Hepatocyte (in vitro differentiated cells): ENCODE measurements around the gene ZNF664. TPM values are rescaled to one million over a fixed set of nuclear protein-coding genes. Genes with fewer than 3 reads are reported as not detected.

Experiments
- DNase-seq: peaks from one replicate; pipeline ENCODE4 v3.0.0-alpha.2; 2016; ENCODE audit warnings: low spot score
- H2AFZ ChIP-seq: fragments of 200-600 bp; sonication (generic); 2 replicates; pipeline ENCODE4 v1.6.0; 2016; ENCODE audit warnings: antibody characterized with exemption, mild to moderate bottlenecking
- H3K27ac ChIP-seq: fragments of 200-600 bp; sonication (generic); 2 replicates; pipeline ENCODE4 v1.5.1; 2016; ENCODE audit warnings: mild to moderate bottlenecking
- H3K27me3 ChIP-seq: fragments of 200-600 bp; sonication (generic); 2 replicates; pipeline ENCODE4 v1.6.1; 2016
- H3K36me3 ChIP-seq: fragments of 200-600 bp; sonication (generic); replicated peaks from 2 replicates; pipeline ENCODE4 v1.5.1; 2016; ENCODE audit warnings: low read depth; ENCODE audit not compliant: insufficient read depth
- H3K4me1 ChIP-seq: fragments of 200-600 bp; sonication (generic); 2 replicates; pipeline ENCODE4 v1.5.1; 2016; ENCODE audit warnings: mild to moderate bottlenecking, moderate library complexity; ENCODE audit not compliant: insufficient read depth
- H3K4me2 ChIP-seq: fragments of 200-600 bp; sonication (generic); 2 replicates; pipeline ENCODE4 v1.6.0; 2016
- H3K4me3 ChIP-seq: fragments of 200-600 bp; sonication (generic); 2 replicates; pipeline ENCODE4 v1.5.1; 2016; ENCODE audit warnings: mild to moderate bottlenecking
- H3K79me2 ChIP-seq: fragments of 200-600 bp; sonication (generic); 2 replicates; pipeline ENCODE4 v1.6.0; 2017; ENCODE audit warnings: mild to moderate bottlenecking
- H3K9me2 ChIP-seq: fragments of 200-600 bp; sonication (generic); replicated peaks from 2 replicates; pipeline ENCODE4 v1.6.0; 2017; ENCODE audit warnings: mild to moderate bottlenecking; ENCODE audit not compliant: insufficient read depth
- H3K9me3 ChIP-seq: fragments of 200-600 bp; sonication (generic); 2 replicates; pipeline ENCODE4 v1.5.1; 2016; ENCODE audit warnings: low read depth, mild to moderate bottlenecking
- H4K20me1 ChIP-seq: fragments of 200-600 bp; sonication (generic); 2 replicates; pipeline ENCODE4 v1.6.0; 2016; ENCODE audit warnings: mild to moderate bottlenecking; ENCODE audit not compliant: insufficient read depth, poor library complexity, severe bottlenecking
- EZH2 ChIP-seq: fragments of 200-600 bp; sonication (generic); IDR thresholded peaks from 2 replicates; pipeline ENCODE4 v1.6.1; 2016; ENCODE audit warnings: antibody characterized with exemption, mild to moderate bottlenecking, borderline replicate concordance
- EZH2phosphoT487 ChIP-seq: fragments of 200-600 bp; sonication (generic); IDR thresholded peaks from one replicate; pipeline ENCODE4 v1.6.1; 2018; ENCODE audit warnings: antibody characterized with exemption, mild to moderate bottlenecking, low read depth, moderate library complexity; ENCODE audit not compliant: unreplicated experiment, severe bottlenecking
- WGBS: methylation state at CpG from one replicate; pipeline ENCODE4 v1.1.6; 2016; ENCODE audit warnings: low lambda C conversion rate; ENCODE audit errors: missing lambda C conversion rate; 5-methylcytosine and 5-hydroxymethylcytosine counted together
- polyA plus RNA-seq: library from polyadenylated mRNA; unstranded; fragments of >200 nt; fragmentation: Nextera tagmentation; extraction: Ambion mirVana; gene quantifications from 2 replicates; pipeline ENCODE4 v1.2.1, GENCODE V29; 2016
- total RNA-seq: library from RNA; depleted of rRNA; stranded (reverse); fragments of >200 nt; gene quantifications from 2 replicates; pipeline ENCODE4 v1.2.3, GENCODE V29; 2014
- TF ChIP-seq, protein P1 (sequence below): fragments of 200-600 bp; sonication (generic); IDR thresholded peaks from 2 replicates; pipeline ENCODE4 v1.5.1; 2016; ENCODE audit warnings: antibody characterized with exemption, mild to moderate bottlenecking; ENCODE audit not compliant: poor library complexity

Gene ZNF664
- total and polyA plus RNA-seq, 2 experiments from 2014 or later = 17.6 to 80.4 TPM

DNA sequence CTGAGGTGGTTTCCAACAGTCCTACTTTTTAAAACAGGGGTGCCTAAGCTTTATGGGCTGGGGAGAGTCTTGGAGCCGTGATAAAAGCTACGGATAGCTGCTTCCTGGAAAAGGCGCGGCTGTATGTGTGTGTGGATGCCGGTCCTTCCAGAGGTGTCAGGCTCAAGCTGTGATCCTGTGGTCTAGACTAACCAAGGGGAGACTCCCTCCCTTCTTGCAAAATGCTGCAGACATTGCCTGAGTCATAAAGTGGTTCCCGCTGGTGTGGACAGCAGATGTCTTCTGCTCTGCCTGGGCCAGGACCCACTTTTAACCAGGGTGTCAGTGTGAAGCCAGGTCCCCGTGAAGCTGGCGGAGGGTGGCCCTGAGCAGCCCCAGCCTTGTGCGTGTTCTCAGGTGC is 38.2 kb upstream of the ZNF664 start:
- H3K9me2 ChIP-seq = no peaks in the 10 kb centered on the region
- H3K9me3 ChIP-seq = no peaks in the 10 kb centered on the region
- H3K4me1 ChIP-seq = no peaks in the 10 kb centered on the region
- H3K79me2 ChIP-seq = no peaks in the 10 kb centered on the region
- H2AFZ ChIP-seq = no peak overlapping the region
- H3K27ac ChIP-seq = no peak overlapping the region
- H3K36me3 ChIP-seq = no peaks in the 10 kb centered on the region
- no peak for DNase-seq
- no peaks in the 10 kb centered on the region for H4K20me1 ChIP-seq
- TF ChIP-seq EZH2phosphoT487 = no peak
- TF ChIP-seq, protein P1, sequence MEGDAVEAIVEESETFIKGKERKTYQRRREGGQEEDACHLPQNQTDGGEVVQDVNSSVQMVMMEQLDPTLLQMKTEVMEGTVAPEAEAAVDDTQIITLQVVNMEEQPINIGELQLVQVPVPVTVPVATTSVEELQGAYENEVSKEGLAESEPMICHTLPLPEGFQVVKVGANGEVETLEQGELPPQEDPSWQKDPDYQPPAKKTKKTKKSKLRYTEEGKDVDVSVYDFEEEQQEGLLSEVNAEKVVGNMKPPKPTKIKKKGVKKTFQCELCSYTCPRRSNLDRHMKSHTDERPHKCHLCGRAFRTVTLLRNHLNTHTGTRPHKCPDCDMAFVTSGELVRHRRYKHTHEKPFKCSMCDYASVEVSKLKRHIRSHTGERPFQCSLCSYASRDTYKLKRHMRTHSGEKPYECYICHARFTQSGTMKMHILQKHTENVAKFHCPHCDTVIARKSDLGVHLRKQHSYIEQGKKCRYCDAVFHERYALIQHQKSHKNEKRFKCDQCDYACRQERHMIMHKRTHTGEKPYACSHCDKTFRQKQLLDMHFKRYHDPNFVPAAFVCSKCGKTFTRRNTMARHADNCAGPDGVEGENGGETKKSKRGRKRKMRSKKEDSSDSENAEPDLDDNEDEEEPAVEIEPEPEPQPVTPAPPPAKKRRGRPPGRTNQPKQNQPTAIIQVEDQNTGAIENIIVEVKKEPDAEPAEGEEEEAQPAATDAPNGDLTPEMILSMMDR = no peak
- 88% methylated on average over 9 of the region's 9 CpGs for WGBS
- H3K4me2 ChIP-seq = no peak overlapping the region
- H3K27me3 ChIP-seq = no peaks in the 10 kb centered on the region
- H3K4me3 ChIP-seq = no peak overlapping the region

DNA sequence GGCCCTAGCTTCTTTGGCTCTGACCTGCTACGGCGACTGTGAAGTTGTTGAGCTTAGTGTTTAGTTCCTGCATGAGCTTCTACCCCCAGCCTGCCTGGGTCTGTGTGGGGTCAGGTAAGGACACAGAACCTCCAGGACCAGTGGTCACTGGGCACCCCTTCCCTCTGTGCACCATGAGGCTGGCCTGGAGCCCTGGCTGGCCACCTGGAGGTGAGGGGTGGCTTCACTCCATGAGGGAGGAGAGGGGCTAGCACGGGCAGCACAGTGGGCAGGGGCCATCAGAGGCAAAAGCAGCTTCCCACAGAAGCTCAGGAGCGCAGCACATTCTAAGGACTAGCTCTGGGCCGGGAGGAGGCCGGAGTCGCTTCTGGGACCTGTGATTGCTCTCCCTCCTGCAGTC is 37.1 kb upstream of the ZNF664 start:
- Histone ChIP-seq H3K9me3 (no peaks in the 10 kb centered on the region), H3K27me3 (no peaks in the 10 kb centered on the region), H3K4me2 (no peak overlapping the region), H3K4me3 (no peak overlapping the region), H3K4me1 (no peaks in the 10 kb centered on the region), H3K79me2 (no peaks in the 10 kb centered on the region), H3K36me3 (no peaks in the 10 kb centered on the region), H2AFZ (no peak overlapping the region), H3K27ac (no peak overlapping the region), H3K9me2 (no peaks in the 10 kb centered on the region), H4K20me1 (no peaks in the 10 kb centered on the region)
- WGBS = 93% methylated on average over 7 of the region's 7 CpGs
- TF ChIP-seq EZH2phosphoT487 = no peak
- TF ChIP-seq EZH2 = no peak
- TF ChIP-seq, protein P1 = no peak
- no peak for DNase-seq

DNA sequence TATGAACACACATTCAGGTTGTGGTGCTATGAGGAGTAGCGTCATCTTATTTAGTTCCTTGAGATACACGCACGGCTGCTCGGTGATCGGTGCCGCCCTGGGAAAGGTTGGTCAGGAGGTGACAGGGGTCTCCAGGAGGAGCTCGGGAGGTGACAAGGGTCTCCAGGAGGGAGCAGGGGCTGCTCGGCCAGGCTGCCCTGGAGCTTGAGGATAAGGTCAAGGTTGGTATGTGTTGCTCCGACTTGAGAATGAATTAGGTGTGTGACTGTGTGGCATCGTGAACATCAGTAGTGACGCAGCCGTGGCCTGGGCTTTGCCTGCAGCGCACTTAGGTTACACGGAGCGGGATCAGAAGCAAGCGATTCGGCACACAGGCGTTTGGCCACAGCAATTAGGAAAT is 36.5 kb upstream of the ZNF664 start:
- Histone ChIP-seq H3K4me1 (no peaks in the 10 kb centered on the region), H3K9me2 (no peaks in the 10 kb centered on the region), H3K36me3 (no peaks in the 10 kb centered on the region), H3K4me2 (no peak overlapping the region), H3K79me2 (no peaks in the 10 kb centered on the region), H3K27me3 (no peaks in the 10 kb centered on the region), H2AFZ (no peak overlapping the region), H3K4me3 (no peak overlapping the region), H3K9me3 (no peaks in the 10 kb centered on the region), H3K27ac (no peak overlapping the region), H4K20me1 (no peaks in the 10 kb centered on the region)
- DNase-seq = no peak
- TF ChIP-seq EZH2phosphoT487 (no peak), EZH2 (no peak)
- TF ChIP-seq, protein P1 = no peak
- WGBS = 98% methylated on average over 18 of the region's 18 CpGs
